Pancreas (tissue), 10 donors: ENCODE results near the gene RUNDC1. TPM values are rescaled to one million over a fixed set of nuclear protein-coding genes. Genes with fewer than 3 reads are reported as not detected.

ENCODE experiments used
- ATAC-seq, 4 donors: fragments of 200-7000 bp; cut with Tn5 transposase; one replicate each; pipeline versions ENCODE4 v1.8.0 to v1.9.1; 2020; ENCODE audit warnings: mild to moderate bottlenecking in 4 of 4, moderate library complexity in 4 of 4
- DNase-seq, 6 donors: peaks; one replicate each; pipeline ENCODE4 v3.0.0-alpha.2; 2020
- FAIRE-seq: peaks from 2 replicates; lab custom pipeline; 2012; peaks lifted over from hg19 to GRCh38; lab: Jason Lieb, UNC
- H3K27ac ChIP-seq, 4 donors: fragments of 200-600 bp; sonication (generic); 1 replicate in 3 of 4; 2 replicates in 1 of 4; pipeline versions ENCODE4 v1.5.0 to v1.8.0; 2020
- H3K27me3 ChIP-seq, 4 donors: fragments of 200-600 bp; one replicate each; pipeline ENCODE4 v1.8.0; 2021
- H3K36me3 ChIP-seq, 3 donors: fragments of 200-600 bp; sonication (generic) in 1 of 3; one replicate each; pipeline versions ENCODE4 v1.5.0 to v1.8.0; 2020 to 2021
- H3K4me1 ChIP-seq, 3 donors: fragments of 200-600 bp; one replicate each; pipeline ENCODE4 v1.8.0; 2021
- H3K4me3 ChIP-seq, 4 donors: fragments of 200-600 bp; sonication (generic) in 2 of 4; one replicate each; pipeline versions ENCODE4 v1.5.0 to v1.8.0; 2020 to 2021
- H3K9me3 ChIP-seq, 4 donors: fragments of 200-600 bp; one replicate each; pipeline ENCODE4 v1.8.0; 2021
- CTCF ChIP-seq, 4 donors: fragments of 200-600 bp; sonication (generic) in 3 of 4; IDR thresholded peaks; one replicate each; pipeline versions ENCODE4 v1.5.0 to v1.8.0; 2021; ENCODE audit warnings: antibody characterized with exemption in 4 of 4
- WGBS, 2 donors: extraction: QIAGEN DNeasy Blood & Tissue Kit; methylation state at CpG; one replicate each; pipeline ENCODE4 v1.1.7; 2013; 5-methylcytosine and 5-hydroxymethylcytosine counted together
- intact Hi-C, 3 donors: fragments of 100-400 bp; cut with DNase I; formaldehyde crosslinking; loops; one replicate each; pipeline versions ENCODE4 v1.11.1 to v1.14.2; 2022
- polyA plus RNA-seq, 2 donors: library from polyadenylated mRNA; stranded (reverse); fragments of 200-250 nt; gene quantifications; one replicate each; pipeline ENCODE4 v1.2.3, GENCODE V29; 2013
- total RNA-seq, 6 donors: library from RNA; stranded (reverse); fragmentation: NEBNext Ultra II Directional in 4 of 6; extraction: Animal tissue kit (Norgen Biotek cat#: 25700) in 4 of 6; gene quantifications; one replicate each; pipeline versions ENCODE4 v1.2.1 to v1.2.4, GENCODE V29; 2021 to 2023
- donor health status: healthy with polysubstance abuse.
- donor health status: DM: no; HTN: no; CAD: no; lungs with moderate emphysema.
- donor health status: DM: no; HTN: no; CAD: no.
- donor health status: control.
- donor health status: control.
- donor health status: Bipolar disorder and iron deficiency.
- donor health status: DM: yes; HTN: yes; CAD: no.
- donor health status: DM: no; HTN: no; CAD: no.
- donor health status: DM: no; HTN: no; CAD: no.
- donor health status: DM: yes; HTN: yes; CAD: no.

RUNDC1 gene
- total RNA-seq: 10 to 100 TPM in 1 of 6 donors, 1 to 10 TPM in 5; 6.3 to 12.1 (median 7.9) TPM
- 1 to 10 TPM; 9.1 to 9.6 TPM for polyA plus RNA-seq

DNA sequence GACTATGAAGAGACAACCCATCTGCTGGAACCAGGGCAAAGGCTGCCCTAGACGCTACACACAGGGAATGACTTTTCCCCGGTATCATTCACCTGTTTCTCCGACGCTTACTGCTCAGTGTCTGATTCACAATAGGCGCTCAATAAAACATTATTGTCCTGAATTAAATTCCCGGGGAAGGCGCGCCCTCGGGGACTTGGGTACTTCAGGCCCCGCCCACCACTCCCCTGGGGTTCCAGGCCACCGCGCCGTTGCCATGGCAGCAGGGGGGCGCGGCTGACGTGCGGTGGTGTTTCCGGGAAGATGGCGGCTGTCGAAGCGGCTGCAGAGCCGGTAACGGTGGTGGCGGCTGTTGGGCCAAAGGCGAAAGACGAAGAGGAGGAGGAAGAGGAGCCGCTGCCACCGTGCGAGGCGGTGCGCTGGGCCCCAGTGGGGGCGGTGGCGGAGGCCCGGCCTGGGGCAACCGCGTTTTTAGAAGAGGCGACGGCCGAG, at the start of gene RUNDC1:
Gene RUNDC1, plus strand, starts transcription at position 292 of the 492 bp plus-strand sequence. Its CDS starts 12 bp downstream, at position 304.
- intact Hi-C loops: no loop called here
- Histone ChIP-seq H3K4me1 (peaks cover 0 to 20% (median 16%) of the 10 kb centered on the region in 3 donors), H3K27ac (peak within 1 kb of the TSS; percentile 68 to 85 (median 76)), H3K4me3 (peak within 1 kb of the TSS; percentile 68 to 90 (median 86)), H3K9me3 (no peaks in the 10 kb centered on the region), H3K36me3 (no peaks in the 10 kb centered on the region), H3K27me3 (no peaks in the 10 kb centered on the region)
- WGBS, 2 donors: 0% methylated on average over 34 to 39 of the region's 39 CpGs
- FAIRE-seq (no peak), DNase-seq (peak; percentile 90 to 97 (median 94)), ATAC-seq (peak; percentile 94 to 96 (median 94))
- TF ChIP-seq CTCF (IDR thresholded peaks at IDR 0.05): no peak

DNA sequence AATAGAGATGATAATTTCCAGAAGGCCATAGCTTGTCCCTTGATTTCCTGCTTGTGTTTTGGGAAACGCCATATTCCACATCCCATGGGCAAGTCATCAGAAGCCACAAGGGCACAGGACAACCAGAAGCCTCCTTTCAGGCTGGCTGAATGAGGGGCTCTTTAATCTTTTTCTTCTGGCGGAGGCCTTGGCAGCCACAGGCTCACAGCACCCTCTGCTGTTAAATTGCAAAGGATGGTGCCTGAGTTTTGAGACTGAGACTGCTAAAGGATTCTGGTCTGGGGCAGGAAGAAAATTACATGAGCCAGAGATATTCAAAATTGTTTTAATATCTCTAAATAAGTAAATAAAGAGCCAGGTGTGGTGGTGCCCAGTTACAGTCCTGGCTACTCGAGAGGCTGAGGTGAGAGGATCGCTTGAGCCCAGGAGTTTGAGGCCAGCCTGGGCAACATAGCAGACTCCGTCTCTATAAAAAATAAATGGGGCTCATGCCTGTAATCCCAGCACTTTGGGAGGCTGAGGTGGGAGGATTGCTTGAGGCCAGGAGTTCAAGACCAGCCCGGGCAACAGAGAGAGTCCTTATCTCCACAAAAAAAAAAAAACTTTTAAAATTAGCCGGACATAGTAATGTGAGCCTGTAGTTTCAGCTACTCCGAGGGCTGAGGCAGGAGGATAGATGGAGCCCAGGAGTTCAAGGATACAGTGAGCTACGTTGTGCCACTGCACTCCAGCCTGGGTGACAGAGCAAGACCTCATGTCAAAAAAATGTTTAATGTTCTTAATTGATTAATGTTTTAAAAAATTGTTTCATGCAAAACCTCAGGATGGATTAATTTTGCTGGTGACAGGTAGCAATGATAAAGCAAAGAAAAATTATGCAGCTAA, 42.4 kb upstream of the RUNDC1 start:
- H3K27me3 ChIP-seq: no peaks in the 10 kb centered on the region
- no peaks in the 10 kb centered on the region for H3K9me3 ChIP-seq
- ATAC-seq: peak; percentile 60 to 94 (median 87)
- no peak overlapping the region for H3K4me3 ChIP-seq
- no peaks in the 10 kb centered on the region for H3K36me3 ChIP-seq
- H3K4me1 ChIP-seq: no peaks in the 10 kb centered on the region
- DNase-seq: peak in 3 of 6 donors; percentile 24 to 57 (median 35)
- intact Hi-C loops: loop anchor here in 1 of 3 donors (5.0 to 10.0 kb wide), 2 partner anchors 91 to 223 kb away; no protein-coding TSS in a partner anchor
- H3K27ac ChIP-seq: peak overlapping the region in 2 of 4 donors; percentile 33 to 37
- peak; percentile 12 to 43 (median 37) for TF ChIP-seq CTCF (IDR thresholded peaks at IDR 0.05)
- 21 to 26% methylated on average over 9 of the region's 9 CpGs for WGBS, 2 donors
- no peak for FAIRE-seq

GRCh38 chr17:42944211-42944610, 36.2 kb upstream of the RUNDC1 start:
- no peaks in the 10 kb centered on the region for H3K4me1 ChIP-seq
- H3K27me3 ChIP-seq: no peaks in the 10 kb centered on the region
- no peaks in the 10 kb centered on the region for H3K36me3 ChIP-seq
- H3K4me3 ChIP-seq: no peak overlapping the region
- no peaks in the 10 kb centered on the region for H3K9me3 ChIP-seq
- intact Hi-C loops: no loop called here
- no peak for ATAC-seq
- no peak for FAIRE-seq
- TF ChIP-seq CTCF (IDR thresholded peaks at IDR 0.05): no peak
- no peak overlapping the region for H3K27ac ChIP-seq
- no peak for DNase-seq
- WGBS, 2 donors: 22 to 24% methylated on average over 3 of the region's 3 CpGs

DNA sequence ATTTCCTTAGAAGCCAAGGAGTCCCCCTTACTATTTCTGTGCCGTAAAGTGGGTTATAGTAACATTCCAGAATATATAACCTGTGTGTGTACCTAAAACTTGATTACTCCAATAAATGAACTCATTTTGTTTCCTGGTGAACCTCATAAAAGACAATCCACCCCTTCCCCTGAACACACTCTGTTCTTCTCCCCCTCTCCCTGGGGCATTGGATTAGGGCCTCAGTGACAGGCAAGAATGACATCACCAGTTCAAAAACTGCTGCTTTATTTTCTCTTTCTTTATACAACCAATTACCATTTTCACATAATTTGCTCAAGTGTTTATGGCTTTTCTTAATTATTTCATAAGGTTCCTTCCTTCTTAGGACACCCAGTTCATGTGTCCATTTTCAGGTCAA, 33.6 kb upstream of the RUNDC1 start:
- DNase-seq (no peak), FAIRE-seq (no peak), ATAC-seq (no peak)
- H3K4me3 ChIP-seq: no peak overlapping the region
- no peaks in the 10 kb centered on the region for H3K9me3 ChIP-seq
- H3K27me3 ChIP-seq: no peaks in the 10 kb centered on the region
- 96 to 98% methylated on average over 1 of the region's 1 CpG for WGBS, 2 donors
- TF ChIP-seq CTCF (IDR thresholded peaks at IDR 0.05): no peak
- intact Hi-C loops: no loop called here
- peaks cover 4 to 17% (median 7%) of the 10 kb centered on the region in 3 donors for H3K36me3 ChIP-seq
- no peak overlapping the region for H3K27ac ChIP-seq
- no peaks in the 10 kb centered on the region for H3K4me1 ChIP-seq
